Karpas-422 (cell line): ENCODE results near the gene SPACDR. TPM values are rescaled to one million over a fixed set of nuclear protein-coding genes. Genes with fewer than 3 reads are reported as not detected.
"Not testable (repeated sequence)": the region's sequence is repeated elsewhere in the genome, so short reads cannot be mapped to it uniquely, and the experiment has no call there.

Source experiments
- DNase-seq: peaks from one replicate; pipeline ENCODE4 v3.0.0-alpha.2; 2015
- H2AFZ ChIP-seq: fragments of 200-600 bp; sonication (generic); 2 replicates; pipeline ENCODE4 v1.6.1; 2014; ENCODE audit warnings: antibody characterized with exemption, low read length, mixed read lengths
- H3K27ac ChIP-seq: fragments of 200-600 bp; sonication (generic); 2 replicates; pipeline ENCODE4 v1.5.1; 2014; ENCODE audit warnings: mild to moderate bottlenecking, low read length, moderate library complexity
- H3K27me3 ChIP-seq: fragments of 200-600 bp; sonication (generic); 2 replicates; pipeline ENCODE4 v1.6.1; 2014; ENCODE audit warnings: low read length, mixed read lengths
- H3K36me3 ChIP-seq: fragments of 200-600 bp; sonication (generic); 2 replicates; pipeline ENCODE4 v1.6.1; 2014; ENCODE audit warnings: low read length, mixed read lengths; ENCODE audit not compliant: insufficient read depth
- H3K4me1 ChIP-seq: fragments of 200-600 bp; sonication (generic); 2 replicates; pipeline ENCODE4 v1.6.1; 2014; ENCODE audit warnings: mild to moderate bottlenecking, low read length, mixed read lengths
- H3K4me2 ChIP-seq: fragments of 200-600 bp; sonication (generic); 2 replicates; pipeline ENCODE4 v1.6.1; 2014; ENCODE audit warnings: low read length, low read depth, mild to moderate bottlenecking; ENCODE audit not compliant: poor library complexity, severe bottlenecking
- H3K4me3 ChIP-seq: fragments of 200-600 bp; sonication (generic); 2 replicates; pipeline ENCODE4 v1.5.1; 2014; ENCODE audit warnings: mild to moderate bottlenecking, antibody characterized with exemption, low read length, mixed read lengths
- H3K79me2 ChIP-seq: fragments of 200-600 bp; sonication (generic); 2 replicates; pipeline ENCODE4 v1.6.1; 2014; ENCODE audit warnings: mild to moderate bottlenecking, low read length, mixed read lengths
- H3K9ac ChIP-seq: fragments of 200-600 bp; sonication (generic); 2 replicates; pipeline ENCODE4 v1.6.0; 2014; ENCODE audit warnings: low read length
- H3K9me2 ChIP-seq: fragments of 200-600 bp; sonication (generic), shearing (Covaris generic); replicated peaks from 2 replicates; pipeline ENCODE4 v1.6.0; 2014; ENCODE audit warnings: mild to moderate bottlenecking, low read length, moderate library complexity; ENCODE audit not compliant: insufficient read depth
- H3K9me3 ChIP-seq: fragments of 300-700, 200-600 bp; sonication (generic); 2 replicates; pipeline ENCODE4 v1.6.1; 2014; ENCODE audit warnings: low read length, mixed read lengths
- H4K20me1 ChIP-seq: fragments of 200-600 bp; sonication (generic); 2 replicates; pipeline ENCODE4 v1.6.1; 2014; ENCODE audit warnings: mild to moderate bottlenecking, antibody characterized with exemption, low read length, low read depth; ENCODE audit not compliant: insufficient read depth
- total RNA-seq: library from RNA; depleted of rRNA; stranded (reverse); fragments of >200 nt; shearing (Covaris generic); gene quantifications from 2 replicates; pipeline ENCODE4 v1.2.3, GENCODE V29; 2014; ENCODE audit warnings: low replicate concordance

The SPACDR gene
- total RNA-seq, 1 experiment from 2014 or later, result 1.5 TPM

DNA sequence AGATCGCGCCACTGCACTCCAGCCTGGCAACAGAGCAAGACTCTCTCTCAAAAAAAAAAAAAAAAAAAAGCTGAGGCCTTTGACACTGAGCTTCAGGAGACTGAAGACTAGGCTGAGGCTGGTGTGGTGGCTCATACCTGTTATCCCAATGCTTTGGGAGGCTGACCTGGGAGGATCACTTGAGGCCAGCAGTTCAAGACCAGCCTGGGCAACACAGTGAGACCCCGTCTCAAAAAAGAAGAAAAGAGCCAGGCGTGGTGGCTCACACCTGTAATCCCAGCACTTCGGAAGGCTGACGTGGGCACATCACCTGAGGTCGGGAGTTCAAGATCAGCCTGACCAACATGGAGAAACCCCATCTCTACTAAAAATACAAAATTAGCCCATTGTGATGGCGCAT, 16.7 kb downstream of the SPACDR start:
- not testable (repeated sequence) for H3K4me2 ChIP-seq, H3K36me3 ChIP-seq, H3K4me1 ChIP-seq, H3K27ac ChIP-seq, H3K9me2 ChIP-seq, H3K9me3 ChIP-seq, H3K4me3 ChIP-seq, H3K9ac ChIP-seq, H4K20me1 ChIP-seq, DNase-seq, H3K79me2 ChIP-seq, H3K27me3 ChIP-seq, H2AFZ ChIP-seq

DNA sequence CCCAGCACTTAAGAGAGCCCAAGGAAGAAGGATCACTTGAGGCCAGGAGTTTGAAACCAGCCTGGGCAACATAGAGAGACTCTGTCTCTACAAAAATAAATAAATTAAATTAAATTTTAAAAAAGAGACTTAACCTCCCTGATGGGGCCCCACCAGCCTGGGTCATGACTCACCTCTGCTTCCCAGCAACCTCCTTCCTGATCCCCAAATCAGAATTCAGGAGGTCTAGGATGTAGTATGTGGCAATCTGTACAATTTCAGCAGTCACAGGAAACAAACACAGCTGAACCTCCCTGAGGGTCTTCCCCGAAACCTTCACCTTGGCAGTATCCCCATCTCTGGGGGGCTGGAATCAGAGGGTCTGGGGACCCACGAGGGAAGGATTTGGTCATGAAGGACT, 18.0 kb downstream of the SPACDR start:
- no peak overlapping the region for H3K4me2 ChIP-seq
- H3K9ac ChIP-seq, result no peak overlapping the region
- H3K27ac ChIP-seq, result no peak overlapping the region

DNA sequence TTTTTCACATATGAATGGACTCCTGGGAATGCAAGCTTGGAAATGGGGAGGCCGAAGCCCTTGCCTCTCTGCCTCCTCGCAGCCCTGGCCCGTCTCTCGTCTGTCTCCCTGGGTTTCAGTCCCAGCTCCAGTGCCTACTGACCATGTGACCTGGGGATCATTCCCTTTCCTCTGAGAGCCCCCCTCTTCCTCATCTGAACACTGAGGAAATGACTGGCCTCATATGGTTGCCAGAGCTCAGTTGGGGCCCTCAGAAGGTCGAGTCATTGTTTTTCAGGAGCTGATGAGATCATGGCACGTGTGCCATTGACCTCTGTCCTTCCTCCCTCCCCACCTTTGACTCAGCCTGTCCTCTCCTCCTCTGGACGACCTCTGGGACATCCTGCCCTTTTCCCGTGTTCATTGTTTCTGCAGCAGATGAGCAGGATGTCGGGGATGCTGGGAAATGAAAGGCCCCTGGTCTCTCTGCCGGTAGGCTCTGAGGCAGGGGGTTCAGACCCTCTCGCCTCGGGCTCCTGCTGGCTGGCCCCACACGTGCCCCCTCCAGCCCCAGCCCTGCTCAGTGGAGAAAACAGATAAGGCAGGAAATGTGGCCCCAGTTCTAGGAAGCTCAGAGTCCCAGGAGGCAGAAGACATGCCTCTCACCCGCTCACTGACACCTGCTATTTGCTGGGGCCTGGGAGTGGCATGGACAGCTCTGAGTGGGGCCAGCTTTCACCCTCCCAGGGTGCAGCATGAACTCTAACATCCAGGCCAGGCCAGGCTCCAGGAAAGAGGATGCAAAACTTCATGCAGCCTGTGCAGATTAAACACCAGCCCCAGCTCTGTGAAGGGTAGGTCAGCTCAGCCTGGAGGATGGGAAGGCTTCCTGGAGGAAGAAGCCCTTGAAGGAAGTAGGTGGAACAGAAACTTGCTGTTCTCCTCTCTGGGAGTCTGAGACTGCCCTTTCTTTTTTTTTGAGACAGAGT, 19.5 kb downstream of the SPACDR start:
- Histone ChIP-seq H3K27ac (no peak overlapping the region), H3K79me2 (no peaks in the 10 kb centered on the region), H3K9ac (no peak overlapping the region), H3K9me2 (no peaks in the 10 kb centered on the region), H3K4me3 (no peak overlapping the region), H3K4me2 (no peak overlapping the region), H2AFZ (no peak overlapping the region), H3K27me3 (no peaks in the 10 kb centered on the region), H3K4me1 (peaks cover 7% of the 10 kb centered on the region), H3K36me3 (no peaks in the 10 kb centered on the region), H4K20me1 (no peaks in the 10 kb centered on the region), H3K9me3 (no peaks in the 10 kb centered on the region)
- DNase-seq, result no peak

More for the DNA sequence above, 18.0 kb downstream of the SPACDR start:
- no peaks in the 10 kb centered on the region for H3K9me2 ChIP-seq
- peaks cover 9% of the 10 kb centered on the region for H3K4me1 ChIP-seq
- no peaks in the 10 kb centered on the region for H3K36me3 ChIP-seq
- H3K79me2 ChIP-seq, result no peaks in the 10 kb centered on the region
- no peaks in the 10 kb centered on the region for H3K9me3 ChIP-seq
- no peak overlapping the region for H3K4me3 ChIP-seq
- no peaks in the 10 kb centered on the region for H3K27me3 ChIP-seq
- no peak for DNase-seq
- no peaks in the 10 kb centered on the region for H4K20me1 ChIP-seq
- H2AFZ ChIP-seq, result no peak overlapping the region

DNA sequence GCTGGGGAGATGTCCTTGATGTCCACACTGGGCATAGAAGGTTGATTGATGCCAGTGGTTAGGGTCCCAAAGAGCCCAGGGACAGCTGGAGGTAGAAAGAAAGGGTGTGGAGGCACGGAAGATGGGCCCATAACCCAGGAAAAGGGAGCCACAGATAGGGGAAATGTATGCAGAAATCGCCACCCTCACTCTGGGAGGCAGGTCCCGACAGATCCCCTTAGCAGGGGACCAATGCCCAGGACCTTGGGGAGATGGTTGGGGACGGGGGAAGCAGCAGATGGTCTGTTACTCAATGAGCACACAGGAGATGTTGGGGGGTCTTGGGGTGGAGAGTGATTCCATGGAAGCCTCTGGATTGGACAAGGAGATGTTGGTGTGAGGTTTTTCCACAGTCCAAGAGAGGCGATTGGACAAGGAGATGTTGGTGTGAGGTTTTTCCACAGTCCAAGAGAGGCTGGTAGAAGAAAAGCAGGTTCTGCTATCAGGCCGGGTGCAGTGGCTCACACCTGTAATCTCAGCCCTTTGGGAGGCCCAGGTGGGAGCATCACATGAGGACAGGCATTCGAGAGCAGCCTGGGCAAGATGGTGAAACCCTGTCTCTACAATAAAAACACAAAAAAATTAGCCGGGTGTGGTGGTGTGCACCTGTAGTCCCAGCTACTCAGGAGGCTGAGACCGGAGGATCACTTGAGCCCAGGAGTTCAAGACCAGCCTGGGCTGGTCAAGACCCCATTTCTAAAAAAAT, 20.8 kb downstream of the SPACDR start:
- H3K27me3 ChIP-seq, result no peaks in the 10 kb centered on the region
- H3K27ac ChIP-seq, result no peak overlapping the region
- no peak for DNase-seq
- no peak overlapping the region for H2AFZ ChIP-seq
- H3K9ac ChIP-seq, result no peak overlapping the region
- no peaks in the 10 kb centered on the region for H3K9me3 ChIP-seq
- H3K4me1 ChIP-seq, result peaks cover 7% of the 10 kb centered on the region
- H3K36me3 ChIP-seq, result no peaks in the 10 kb centered on the region
- H3K79me2 ChIP-seq, result no peaks in the 10 kb centered on the region
- H4K20me1 ChIP-seq, result no peaks in the 10 kb centered on the region
- H3K4me2 ChIP-seq, result no peak overlapping the region
- no peaks in the 10 kb centered on the region for H3K9me2 ChIP-seq
- H3K4me3 ChIP-seq, result no peak overlapping the region

DNA sequence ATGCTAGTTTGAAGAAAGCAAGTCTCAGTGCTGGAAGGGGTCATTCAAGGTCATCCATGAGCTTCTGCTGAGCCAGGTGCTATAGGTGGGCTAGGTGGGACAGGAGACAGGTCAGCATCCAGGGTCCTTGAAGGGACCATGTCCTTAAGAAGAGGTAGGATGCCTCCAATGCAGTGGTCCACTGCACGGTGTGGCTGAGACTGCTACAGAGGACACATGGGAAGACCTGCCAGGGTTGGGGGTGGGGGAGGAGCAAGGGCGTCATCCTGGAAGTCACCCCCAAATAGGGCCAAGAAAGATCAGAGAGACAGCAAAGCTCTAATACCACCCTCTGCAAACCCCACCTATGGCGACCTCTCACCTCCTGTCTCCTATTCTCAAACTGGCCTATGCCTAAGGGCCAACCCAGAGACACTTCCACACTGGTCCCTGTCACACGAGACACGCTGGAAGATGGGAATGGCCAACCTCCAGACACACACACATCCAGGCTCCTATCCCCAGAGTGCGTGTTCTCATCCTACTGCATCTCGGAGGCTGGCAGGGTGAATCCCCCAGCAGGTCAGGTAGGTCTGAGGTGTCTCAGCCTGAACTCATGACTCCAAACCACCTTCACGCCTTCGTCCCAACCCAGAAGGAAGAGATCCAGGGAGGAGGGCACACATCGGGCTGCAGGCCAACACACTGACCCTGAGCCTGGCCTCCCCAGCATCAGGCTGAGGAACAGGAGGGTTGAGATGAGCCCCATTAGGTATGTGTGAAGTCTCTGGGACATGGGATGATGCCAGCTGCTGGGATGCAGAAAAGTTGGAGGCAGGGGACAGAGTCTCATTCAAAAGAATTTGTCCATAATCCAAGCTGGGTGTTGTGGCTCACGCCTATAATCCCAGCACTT, 22.2 kb downstream of the SPACDR start:
- peaks cover 7% of the 10 kb centered on the region for H3K4me1 ChIP-seq
- H3K9ac ChIP-seq, result no peak overlapping the region
- no peak overlapping the region for H2AFZ ChIP-seq
- no peaks in the 10 kb centered on the region for H4K20me1 ChIP-seq
- DNase-seq, result peak; percentile 40
- no peaks in the 10 kb centered on the region for H3K9me2 ChIP-seq
- H3K27me3 ChIP-seq, result no peaks in the 10 kb centered on the region
- H3K79me2 ChIP-seq, result no peaks in the 10 kb centered on the region
- no peak overlapping the region for H3K4me3 ChIP-seq
- H3K4me2 ChIP-seq, result no peak overlapping the region
- no peaks in the 10 kb centered on the region for H3K9me3 ChIP-seq
- H3K36me3 ChIP-seq, result no peaks in the 10 kb centered on the region
- no peak overlapping the region for H3K27ac ChIP-seq

DNA sequence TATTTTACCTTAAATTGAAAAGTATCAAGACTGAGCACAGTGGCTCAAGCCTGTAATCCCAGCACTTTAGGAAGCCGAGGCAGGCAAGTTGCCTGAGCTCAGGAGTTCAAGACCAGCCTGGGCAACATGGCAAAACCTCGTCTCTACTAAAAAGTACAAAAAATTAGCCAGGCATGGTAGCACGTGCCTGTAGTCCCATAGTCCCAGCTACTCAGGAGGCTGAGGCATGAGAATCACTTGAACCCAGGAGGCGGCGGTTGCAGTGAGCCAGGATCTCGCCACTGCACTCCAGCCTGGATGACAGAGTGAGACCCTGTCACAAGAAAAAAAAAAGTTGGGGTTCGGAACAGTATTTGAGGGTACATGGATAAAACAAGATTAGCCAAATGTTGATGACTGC, 24.8 kb downstream of the SPACDR start:
- H3K4me2 ChIP-seq, H3K9ac ChIP-seq: not testable (repeated sequence)

DNA sequence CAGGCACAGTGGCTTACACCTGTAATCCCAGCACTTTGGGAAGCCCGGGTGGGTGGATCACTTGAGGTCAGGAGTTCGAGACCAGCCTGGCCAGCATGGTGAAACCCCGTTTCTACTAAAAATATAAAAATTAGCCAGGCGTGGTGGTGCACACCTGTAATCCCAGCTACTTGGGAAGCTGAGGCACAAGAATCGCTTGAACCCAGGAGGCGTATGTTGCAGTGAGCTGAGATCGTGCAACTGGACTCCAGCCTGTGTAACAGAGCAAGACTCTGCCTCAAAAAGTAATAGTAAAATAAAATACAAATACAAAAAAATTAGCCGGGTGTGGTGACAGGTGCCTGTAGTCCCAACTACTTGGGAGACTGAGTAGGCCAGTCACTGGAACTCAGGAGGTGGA, 25.3 kb downstream of the SPACDR start:
- DNase-seq, H3K79me2 ChIP-seq, H3K27ac ChIP-seq, H3K4me2 ChIP-seq, H4K20me1 ChIP-seq, H3K9ac ChIP-seq, H3K4me3 ChIP-seq, H3K9me3 ChIP-seq, H2AFZ ChIP-seq, H3K27me3 ChIP-seq, H3K36me3 ChIP-seq, H3K9me2 ChIP-seq: not testable (repeated sequence)
- H3K4me1 ChIP-seq, result peaks cover 20% of the 10 kb centered on the region

More for the DNA sequence above, 24.8 kb downstream of the SPACDR start:
- peaks cover 15% of the 10 kb centered on the region for H3K4me1 ChIP-seq
- not testable (repeated sequence) for H3K27me3 ChIP-seq, H3K79me2 ChIP-seq, H3K4me3 ChIP-seq, H3K9me3 ChIP-seq, H4K20me1 ChIP-seq, DNase-seq, H2AFZ ChIP-seq, H3K27ac ChIP-seq, H3K36me3 ChIP-seq, H3K9me2 ChIP-seq
